ENCODE data around the gene ZNF783.
"Not testable (repeated sequence)": the region's sequence is repeated elsewhere in the genome, so short reads cannot be mapped to it uniquely, and the experiment has no call there.

Gene ZNF783

GRCh38 chr7:149226840-149227494 lies 35.0 kb upstream of the ZNF783 start:
- no peak for DNase-seq (ENCODE audit: low read depth)
- no peak for TF ChIP-seq CTCF (IDR thresholded peaks at IDR 0.05; ENCODE audit: insufficient read depth, low read depth, low read length, missing control alignments)
- no peak overlapping the region for H3K4me3 ChIP-seq (ENCODE audit: low read length)

GRCh38 chr7:149228831-149229471 lies 33.0 kb upstream of the ZNF783 start:
- no peak for TF ChIP-seq CTCF (IDR thresholded peaks at IDR 0.05; ENCODE audit: insufficient read depth, low read depth, low read length, missing control alignments)
- H3K4me3 ChIP-seq (ENCODE audit: low read length) = no peak overlapping the region
- no peak for DNase-seq (ENCODE audit: low read depth)

GRCh38 chr7:149229526-149229925 lies 32.5 kb upstream of the ZNF783 start:
- H3K4me3 ChIP-seq (ENCODE audit: low read length) = no peak overlapping the region
- no peak for TF ChIP-seq CTCF (IDR thresholded peaks at IDR 0.05; ENCODE audit: insufficient read depth, low read depth, low read length, missing control alignments)
- DNase-seq (ENCODE audit: low read depth) = no peak

GRCh38 chr7:149232362-149232761 lies 29.6 kb upstream of the ZNF783 start:
- TF ChIP-seq CTCF (IDR thresholded peaks at IDR 0.05; ENCODE audit: insufficient read depth, low read depth, low read length, missing control alignments) = no peak
- DNase-seq (ENCODE audit: low read depth) = no peak
- H3K4me3 ChIP-seq (ENCODE audit: low read length) = no peak overlapping the region

GRCh38 chr7:149233655-149234204 lies 28.3 kb upstream of the ZNF783 start:
- not testable (repeated sequence) for H3K4me3 ChIP-seq (ENCODE audit: low read length)
- DNase-seq (ENCODE audit: low read depth) = peak; percentile 94

GRCh38 chr7:149237502-149237901 lies 24.5 kb upstream of the ZNF783 start:
- no peak for DNase-seq (ENCODE audit: low read depth)
- no peak overlapping the region for H3K4me3 ChIP-seq (ENCODE audit: low read length)
- TF ChIP-seq CTCF (IDR thresholded peaks at IDR 0.05; ENCODE audit: insufficient read depth, low read depth, low read length, missing control alignments) = no peak

- no peak overlapping the region for H3K4me3 ChIP-seq (ENCODE audit: low read length)
- TF ChIP-seq CTCF (IDR thresholded peaks at IDR 0.05; ENCODE audit: insufficient read depth, low read depth, low read length, missing control alignments) = no peak
Observed at GRCh38 chr7:149238051-149238450, 23.9 kb upstream of the ZNF783 start.

More at GRCh38 chr7:149238051-149238450, 23.9 kb upstream of the ZNF783 start:
- peak; percentile 84 for DNase-seq (ENCODE audit: low read depth)

All from epithelial cell of esophagus (primary cell).